HG03135 (cell line): ENCODE data around the gene GNG7.
"Not testable (repeated sequence)": the region's sequence is repeated elsewhere in the genome, so short reads cannot be mapped to it uniquely, and the experiment has no call there.

Source experiments
- ATAC-seq: cut with Tn5 transposase; IDR thresholded peaks from one replicate; pipeline ENCODE4 v1.9.1; 2021; ENCODE audit warnings: mild to moderate bottlenecking, moderate library complexity; ENCODE audit not compliant: unreplicated experiment

GNG7 gene

GRCh38 chr19:2542341-2543069 lies 160.0 kb downstream of the GNG7 start:
- ATAC-seq = no peak

DNA sequence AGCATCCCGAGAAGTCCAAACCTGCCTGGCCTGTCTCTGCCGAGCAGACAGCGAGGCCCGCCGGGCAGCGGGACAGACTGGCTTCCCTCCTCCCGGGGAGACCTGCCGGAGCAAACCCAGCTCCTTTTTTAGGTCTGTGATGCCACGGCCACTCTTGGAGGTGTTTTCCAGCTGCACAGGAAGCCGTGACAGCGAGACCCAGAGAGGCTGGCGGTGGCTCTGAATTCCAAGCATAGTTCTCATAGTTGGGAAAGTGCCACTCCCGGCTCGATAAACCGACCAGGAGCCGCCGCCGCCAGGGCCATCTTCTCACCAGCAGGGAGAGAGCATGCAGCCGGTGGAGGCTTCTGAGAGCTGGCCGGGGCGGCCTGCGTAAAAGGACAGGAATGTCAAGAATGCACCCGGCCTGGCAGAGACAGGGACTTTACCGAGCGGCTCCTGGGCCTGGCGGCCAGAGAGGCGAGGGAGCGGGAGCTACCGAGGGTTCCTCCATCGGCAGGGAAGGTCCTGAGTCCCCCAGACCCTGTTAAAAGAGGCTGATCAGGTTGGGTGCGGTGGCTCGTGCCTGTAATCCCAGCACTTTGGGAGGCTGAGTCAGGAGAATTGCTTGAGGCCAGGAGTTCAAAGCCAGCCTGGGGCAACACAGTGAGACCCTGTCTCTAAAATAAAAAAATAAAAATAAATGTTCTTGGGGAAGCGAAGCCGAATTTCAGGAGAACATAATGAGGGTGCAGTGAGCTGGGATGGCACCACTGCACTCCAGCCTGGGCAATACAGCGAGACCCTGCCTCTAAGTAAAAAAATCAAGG lies 161.6 kb downstream of the GNG7 start:
- no peak for ATAC-seq

- no peak for ATAC-seq
These were observed 162.2 kb downstream of the GNG7 start for GRCh38 chr19:2540251-2540645.

DNA sequence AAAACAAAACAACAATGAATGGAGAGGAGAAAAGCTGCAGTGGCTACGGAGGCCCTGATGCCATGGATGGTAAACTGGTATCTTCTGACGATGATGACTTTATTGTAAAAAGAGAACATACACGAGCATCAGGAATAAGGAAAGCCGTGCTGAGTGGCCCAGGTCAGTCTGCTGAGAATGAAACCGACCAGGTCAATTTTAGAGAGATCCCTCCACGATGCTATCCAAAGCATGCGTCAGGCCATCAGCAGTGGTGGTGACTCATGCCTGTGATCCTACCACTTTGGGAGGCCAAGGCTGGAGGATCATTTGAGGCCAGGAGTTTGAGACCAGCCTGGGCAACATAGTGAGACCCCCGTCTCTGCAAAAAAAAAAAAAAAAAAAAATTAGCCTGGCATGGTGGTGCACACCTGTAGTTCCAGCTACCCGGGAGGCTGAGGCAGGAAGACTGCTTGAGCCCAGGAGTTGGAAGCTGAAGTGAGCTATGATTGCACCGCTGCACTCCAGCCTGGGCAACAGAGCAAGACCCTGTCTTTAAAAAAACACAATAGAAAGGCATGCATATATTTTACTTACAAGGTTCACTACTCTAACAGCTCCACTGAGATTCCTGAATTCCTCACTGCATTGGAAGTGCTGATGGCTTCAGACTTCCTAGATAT lies 164.3 kb downstream of the GNG7 start:
- ATAC-seq = no peak

- not testable (repeated sequence) for ATAC-seq
These were observed 164.9 kb downstream of the GNG7 start for GRCh38 chr19:2537584-2537983.

GRCh38 chr19:2536461-2536860 lies 166.0 kb downstream of the GNG7 start:
- ATAC-seq = no peak

DNA sequence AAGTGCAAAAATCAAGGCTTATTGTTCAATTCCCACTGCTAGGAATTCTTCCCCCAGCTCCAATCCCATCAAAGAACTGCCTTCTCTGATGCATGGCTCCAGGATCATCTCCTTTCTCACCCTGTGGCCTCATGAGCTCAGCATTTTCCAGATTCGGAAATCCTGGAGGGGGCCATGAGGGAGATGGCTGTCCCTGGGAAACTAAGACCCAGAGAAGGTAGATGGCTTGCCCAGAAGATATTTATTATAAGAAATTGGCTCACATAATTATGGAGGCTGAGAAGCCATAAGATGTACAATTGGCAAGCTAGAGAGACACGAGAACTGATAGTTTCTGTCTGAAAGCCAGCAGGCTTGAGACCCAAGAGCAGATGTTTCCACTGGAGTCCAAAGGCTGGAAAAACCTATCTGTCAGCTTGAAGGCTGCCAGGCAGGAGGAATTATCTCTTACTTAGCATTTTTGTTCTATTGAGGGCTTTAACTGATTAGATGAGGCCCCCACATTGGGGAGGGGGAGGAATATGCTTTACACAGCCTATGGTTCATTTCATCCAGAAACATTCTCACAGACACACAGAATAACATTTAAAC lies 168.0 kb downstream of the GNG7 start:
- ATAC-seq = no peak

DNA sequence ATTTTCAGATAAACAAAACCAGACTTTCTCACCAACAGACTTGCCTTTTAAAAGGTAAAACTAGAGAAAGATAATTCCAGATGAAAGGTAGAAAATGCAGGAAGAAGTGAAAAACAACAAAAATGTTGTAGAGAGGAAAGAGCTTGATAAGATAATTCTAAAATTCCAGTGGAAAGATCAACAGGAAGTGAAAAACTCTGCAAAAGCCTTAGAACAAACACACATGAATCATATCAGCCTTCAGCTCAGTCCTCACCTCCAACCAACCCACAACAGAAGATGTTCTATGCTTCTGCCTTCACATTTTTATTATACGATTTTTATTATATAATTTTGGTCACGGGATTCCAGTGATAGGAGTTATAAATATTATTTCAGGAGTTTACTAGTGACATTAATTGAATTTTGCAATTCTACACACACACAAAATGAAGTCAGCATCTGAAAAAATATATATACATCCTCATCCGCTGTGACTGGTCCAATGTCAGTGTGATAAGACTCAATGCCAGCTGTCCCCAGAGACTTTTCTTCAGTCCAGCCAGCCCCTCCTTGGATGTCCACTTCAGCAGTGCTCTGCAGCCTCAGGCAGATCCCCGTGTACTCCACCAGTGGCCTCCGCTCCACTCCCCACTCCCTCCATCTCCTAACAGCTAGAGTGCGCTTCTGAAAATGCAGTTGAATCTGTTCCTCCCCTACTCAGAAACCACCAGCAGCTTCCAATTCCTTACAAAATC lies 168.6 kb downstream of the GNG7 start:
- ATAC-seq = no peak

GRCh38 chr19:2533072-2533425 lies 169.4 kb downstream of the GNG7 start:
- no peak for ATAC-seq

- no peak for ATAC-seq
These were observed 170.0 kb downstream of the GNG7 start for GRCh38 chr19:2532252-2533071.

GRCh38 chr19:2529942-2530341 lies 172.6 kb downstream of the GNG7 start:
- not testable (repeated sequence) for ATAC-seq

DNA sequence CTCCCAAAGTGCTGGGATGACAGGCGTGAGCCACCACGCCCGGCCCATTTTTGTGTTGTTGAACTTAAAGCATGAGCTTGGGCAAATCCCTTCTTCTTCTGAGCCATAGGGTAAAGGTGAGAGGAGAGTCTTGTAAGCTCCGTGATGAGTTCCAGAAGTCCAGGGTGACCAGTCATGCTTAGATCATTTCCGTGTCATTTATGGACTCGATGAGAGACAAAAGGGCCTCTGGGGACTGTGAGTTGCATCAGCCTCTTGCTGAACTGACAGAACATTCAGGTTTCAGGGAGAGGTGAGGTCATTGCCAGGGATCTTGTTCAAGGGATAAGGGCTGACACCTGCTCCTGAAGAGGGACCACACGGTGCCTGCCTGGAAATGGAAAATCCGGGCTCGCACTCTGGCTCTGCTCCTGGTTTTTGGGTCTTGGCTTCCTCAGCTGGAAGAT lies 173.0 kb downstream of the GNG7 start:
- no peak for ATAC-seq

DNA sequence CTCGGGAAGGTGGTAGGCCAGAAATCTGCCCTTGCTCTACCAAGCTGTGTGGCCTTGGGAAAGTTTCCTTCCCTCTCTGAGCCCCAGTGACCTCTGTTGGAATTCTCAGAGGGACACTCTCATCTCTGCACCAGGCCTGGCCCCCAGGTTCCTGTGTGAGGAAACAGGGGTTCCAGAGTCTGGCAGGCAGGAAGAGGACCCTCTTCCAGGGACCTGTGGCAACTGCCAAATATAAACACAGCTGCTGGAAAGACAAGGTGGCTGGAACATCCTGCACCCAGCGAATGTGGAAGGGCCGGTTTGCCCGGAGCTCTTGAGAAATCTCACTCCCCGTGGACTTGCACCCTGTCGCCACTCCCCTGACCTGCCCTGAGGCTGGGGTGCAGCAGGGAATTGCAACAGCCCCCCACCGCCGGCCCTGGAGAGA lies 173.8 kb downstream of the GNG7 start:
- no peak for ATAC-seq

GRCh38 chr19:2527686-2528085 lies 174.8 kb downstream of the GNG7 start:
- no peak for ATAC-seq

DNA sequence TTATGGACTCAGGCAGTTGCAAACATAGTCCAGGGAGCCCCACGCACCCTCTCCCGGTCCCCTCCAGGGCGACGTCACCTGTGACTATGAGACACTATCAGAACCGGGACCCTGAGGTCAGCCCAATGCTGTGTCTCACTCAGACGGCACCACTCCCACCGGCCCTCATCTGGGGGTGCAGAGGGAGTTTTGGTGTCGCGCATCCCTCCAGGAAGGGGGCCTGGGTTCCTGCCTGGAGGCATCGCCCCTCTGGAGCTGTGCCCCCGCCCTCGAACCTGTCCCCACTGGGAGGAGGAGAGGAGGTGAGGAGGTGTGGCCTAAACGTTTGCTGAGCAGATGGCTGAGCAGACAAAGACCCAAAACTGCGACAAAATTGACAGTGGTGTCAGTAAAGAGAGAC lies 175.3 kb downstream of the GNG7 start:
- ATAC-seq = no peak

GRCh38 chr19:2524840-2525723 lies 177.4 kb downstream of the GNG7 start:
- no peak for ATAC-seq

DNA sequence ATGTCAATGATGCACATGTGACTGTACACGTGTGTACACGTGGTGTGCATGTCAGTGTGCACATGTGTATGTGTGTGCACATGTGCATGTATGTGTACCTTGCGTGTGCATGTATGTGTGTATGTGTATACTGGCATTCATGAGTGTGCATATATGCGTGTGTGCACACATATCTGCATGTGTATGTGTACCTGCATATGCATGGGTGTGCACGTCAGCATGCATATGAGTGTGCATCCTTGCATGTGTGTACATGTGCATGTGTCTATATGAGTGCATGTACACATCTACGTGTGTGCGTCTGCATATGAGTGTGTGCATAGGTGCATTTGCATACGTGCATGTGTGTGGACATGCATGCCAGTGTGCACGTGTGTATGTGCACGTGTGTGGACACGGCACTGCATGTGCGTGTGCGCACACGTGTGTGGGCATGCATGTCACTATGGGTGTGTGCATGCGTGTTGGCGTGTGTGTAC lies 178.1 kb downstream of the GNG7 start:
- ATAC-seq = no peak

- ATAC-seq = no peak
These were observed 178.7 kb downstream of the GNG7 start for GRCh38 chr19:2523630-2524311.
